CD4-positive, alpha-beta T cell treated with Interferon alpha-2 for 1 hour (primary cell): ENCODE data around the gene ANKLE1.
A peak's percentile ranks its signal among the peaks of the same experiment; 100 is the strongest.

Experiments used
- DNase-seq, 2 donors: peaks; one replicate each; pipeline ENCODE4 v3.0.0-alpha.2; 2020 to 2022

ANKLE1 gene, protein sequence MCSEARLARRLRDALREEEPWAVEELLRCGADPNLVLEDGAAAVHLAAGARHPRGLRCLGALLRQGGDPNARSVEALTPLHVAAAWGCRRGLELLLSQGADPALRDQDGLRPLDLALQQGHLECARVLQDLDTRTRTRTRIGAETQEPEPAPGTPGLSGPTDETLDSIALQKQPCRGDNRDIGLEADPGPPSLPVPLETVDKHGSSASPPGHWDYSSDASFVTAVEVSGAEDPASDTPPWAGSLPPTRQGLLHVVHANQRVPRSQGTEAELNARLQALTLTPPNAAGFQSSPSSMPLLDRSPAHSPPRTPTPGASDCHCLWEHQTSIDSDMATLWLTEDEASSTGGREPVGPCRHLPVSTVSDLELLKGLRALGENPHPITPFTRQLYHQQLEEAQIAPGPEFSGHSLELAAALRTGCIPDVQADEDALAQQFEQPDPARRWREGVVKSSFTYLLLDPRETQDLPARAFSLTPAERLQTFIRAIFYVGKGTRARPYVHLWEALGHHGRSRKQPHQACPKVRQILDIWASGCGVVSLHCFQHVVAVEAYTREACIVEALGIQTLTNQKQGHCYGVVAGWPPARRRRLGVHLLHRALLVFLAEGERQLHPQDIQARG

DNA sequence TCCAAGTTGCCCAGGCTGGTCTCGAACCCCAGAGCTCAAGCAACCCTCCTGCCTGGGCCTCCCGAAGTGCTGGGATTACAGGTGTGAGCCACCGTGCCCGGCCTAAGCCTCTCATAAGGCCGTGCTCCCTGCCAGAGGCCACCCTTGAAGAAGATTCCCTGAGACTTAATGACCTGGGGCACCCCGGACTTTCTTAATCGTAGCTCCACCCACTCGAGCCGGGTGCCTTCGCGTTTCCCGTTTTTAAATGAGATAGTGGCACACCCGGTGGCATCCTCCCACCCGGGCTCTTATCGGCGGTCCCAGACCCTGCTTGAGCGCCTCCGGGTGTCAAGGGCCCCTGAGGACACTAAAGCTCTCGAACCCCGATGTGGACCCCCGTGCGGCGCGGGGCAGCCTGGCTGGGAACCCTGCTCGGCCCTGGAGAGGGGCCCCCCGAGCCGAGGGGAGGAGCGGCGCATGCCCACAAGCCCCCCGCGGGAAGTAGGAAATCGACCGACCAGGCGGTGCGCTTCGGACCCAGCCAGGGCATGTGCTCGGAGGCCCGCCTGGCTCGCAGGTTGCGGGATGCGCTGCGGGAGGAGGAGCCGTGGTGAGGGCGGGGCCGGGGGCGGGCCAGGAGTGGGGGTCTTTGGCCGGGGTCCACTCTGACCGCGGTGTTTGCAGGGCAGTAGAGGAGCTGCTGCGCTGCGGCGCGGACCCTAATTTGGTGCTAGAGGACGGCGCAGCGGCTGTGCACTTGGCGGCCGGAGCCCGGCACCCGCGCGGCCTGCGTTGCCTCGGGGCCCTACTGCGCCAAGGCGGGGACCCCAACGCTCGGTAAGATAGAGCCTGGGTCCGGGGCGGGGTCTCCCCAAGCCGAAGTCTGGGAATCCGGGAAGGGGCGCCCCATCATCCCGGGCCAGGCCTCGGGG, at the start of gene ANKLE1:
Gene ANKLE1, plus strand, starts transcription at position 511 of the 914 bp plus-strand sequence. Its CDS starts 20 bp downstream, at position 531.
- DNase-seq: peak; percentile 28 to 52

DNA sequence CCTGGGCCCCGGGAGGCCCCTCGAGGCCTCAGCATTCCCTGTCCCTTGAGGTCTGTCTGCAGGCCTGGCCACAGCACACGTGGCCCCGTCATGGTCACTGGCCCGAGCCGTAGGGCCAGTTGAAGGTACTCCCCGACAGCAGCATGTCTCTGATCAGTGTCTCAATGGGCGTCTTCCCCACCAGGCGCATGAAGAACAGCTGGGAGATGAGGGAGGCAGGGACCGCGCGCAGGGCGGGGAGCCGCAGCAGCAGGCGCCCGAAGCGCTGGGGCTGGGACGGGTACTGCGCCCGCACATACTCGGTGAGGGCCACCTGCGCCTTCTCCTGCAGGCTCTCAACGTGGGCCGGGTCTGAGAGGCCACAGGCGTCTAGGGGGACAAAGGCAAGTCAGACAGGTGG, 49.4 kb upstream of the ANKLE1 start:
- DNase-seq: no peak

DNA sequence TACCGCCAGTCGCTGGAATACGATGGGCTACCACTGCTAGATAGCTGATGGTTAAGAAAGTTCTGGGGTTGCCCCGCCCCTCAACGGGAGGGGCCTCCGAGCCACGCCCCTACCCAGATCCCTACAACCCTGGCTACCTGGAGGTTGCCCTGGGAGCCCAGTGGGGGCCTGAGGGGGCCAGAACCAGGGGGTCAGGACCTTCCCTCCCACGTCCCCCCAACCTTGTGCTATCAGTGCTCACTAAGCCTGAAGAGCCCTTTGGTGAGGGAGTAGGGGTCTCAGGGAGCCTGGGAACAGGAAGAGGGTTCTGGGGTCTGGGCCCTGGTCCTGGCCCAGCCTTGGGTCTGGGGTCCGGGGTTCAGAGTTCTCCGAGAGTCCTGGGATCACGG, 46.8 kb upstream of the ANKLE1 start:
- peak; percentile 52 to 70 for DNase-seq

DNA sequence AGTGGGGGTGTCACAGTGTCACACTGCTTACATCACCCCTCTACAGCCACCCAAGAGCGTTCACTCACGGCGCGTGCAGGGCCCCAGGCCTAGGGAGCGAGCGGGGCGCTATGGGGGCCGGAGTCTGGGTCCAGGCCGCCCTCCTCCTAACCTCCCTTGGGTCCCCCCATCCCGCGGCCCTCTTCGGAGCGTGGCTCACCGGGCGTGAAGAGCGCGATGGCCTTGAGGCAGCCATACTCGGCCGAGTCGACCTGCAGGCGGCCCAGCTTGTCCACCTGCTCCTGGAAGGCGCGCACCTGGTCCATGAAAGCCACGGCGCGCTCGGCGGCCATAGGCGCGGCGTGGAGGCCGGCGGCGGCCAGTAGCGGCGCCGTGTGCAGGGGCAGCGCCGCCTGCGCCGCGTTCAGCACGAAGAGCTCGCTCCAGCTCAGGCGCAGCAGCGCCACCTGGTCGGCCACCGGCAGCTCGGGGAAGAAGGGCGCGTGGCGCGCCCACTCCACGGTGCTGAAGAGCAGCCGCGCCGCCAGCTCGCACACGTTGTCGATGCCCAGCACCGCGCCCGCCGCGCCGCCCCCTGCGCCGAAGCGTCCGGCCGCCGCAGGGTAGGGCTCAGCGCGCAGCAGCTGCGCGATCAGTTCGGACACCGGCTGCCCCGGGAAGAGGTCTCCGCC, 46.3 kb upstream of the ANKLE1 start:
- DNase-seq: peak; percentile 76 to 81

DNA sequence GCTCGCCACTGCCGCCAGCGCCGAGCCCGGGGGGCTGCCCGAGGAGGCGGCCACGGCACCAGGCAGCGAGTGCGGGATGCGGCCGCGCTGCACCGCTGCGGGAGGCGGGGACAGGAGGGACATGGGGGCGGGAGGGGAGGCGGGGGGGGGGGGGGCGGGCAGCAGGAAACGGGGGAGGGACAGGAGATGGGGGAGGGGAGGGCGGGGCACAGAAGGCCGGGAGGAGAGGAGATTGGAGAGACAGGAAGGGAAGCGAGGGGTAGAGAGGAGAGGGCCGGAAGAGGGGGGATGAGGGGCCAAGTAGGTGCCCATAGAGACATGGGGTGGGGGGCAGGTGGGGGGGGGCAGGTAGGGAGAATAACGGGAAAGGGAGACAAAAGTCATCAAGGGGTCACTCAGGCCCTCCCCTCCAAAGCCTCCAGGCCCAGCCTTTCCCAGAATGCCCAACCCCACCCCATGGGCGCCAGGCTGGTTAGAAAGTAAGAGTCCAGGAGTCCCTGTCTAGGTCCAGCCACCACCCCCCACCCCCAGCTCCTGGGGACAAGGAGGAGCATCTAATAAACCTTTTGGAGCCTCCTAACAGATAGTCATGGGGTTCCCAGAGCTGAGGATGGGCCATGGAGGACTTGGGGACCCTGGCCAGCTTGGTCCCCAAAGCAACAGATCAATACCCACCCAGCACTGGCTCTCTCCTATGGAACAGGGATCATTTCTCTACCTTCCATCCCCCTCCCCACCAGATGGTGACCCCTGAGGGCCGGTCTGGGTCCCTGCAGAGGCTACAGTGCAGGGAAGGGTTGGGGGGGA, 45.5 kb upstream of the ANKLE1 start:
- DNase-seq: no peak

DNA sequence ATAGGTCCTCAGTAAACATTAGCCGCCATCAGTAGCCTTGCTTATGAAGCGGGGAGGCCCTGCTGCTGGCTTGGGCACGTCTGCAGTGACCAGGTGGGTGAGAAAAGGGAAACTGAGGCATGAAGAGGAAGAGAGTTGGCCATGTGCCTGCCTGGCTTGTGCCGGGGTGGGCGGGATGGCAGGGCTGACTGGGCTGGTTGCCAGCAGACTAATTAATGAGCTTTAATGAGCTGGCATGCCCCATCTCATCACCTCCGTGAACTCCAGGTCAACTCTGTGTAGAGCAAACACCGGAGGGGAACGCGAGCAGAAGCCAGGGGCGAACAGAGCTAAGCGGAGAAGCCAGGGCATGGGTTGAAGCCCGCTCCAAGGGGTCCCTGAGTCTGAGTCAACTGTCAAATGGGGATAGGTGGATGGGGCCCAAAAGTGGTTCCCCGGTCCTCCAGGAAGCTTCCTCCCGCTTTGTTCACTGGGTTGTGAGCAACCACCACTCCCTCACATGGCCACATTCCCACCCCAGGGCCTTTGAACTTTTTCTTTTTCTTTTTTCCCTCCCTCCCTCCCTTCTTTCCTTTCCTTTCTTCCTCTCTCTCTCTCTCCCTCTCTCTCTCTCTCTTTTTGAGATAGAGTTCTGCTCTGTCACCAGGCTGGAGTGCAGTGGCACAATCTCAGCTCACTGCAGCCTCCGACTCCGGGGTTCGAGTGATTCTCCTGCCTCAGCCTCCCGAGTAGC, 44.7 kb upstream of the ANKLE1 start:
- no peak for DNase-seq

DNA sequence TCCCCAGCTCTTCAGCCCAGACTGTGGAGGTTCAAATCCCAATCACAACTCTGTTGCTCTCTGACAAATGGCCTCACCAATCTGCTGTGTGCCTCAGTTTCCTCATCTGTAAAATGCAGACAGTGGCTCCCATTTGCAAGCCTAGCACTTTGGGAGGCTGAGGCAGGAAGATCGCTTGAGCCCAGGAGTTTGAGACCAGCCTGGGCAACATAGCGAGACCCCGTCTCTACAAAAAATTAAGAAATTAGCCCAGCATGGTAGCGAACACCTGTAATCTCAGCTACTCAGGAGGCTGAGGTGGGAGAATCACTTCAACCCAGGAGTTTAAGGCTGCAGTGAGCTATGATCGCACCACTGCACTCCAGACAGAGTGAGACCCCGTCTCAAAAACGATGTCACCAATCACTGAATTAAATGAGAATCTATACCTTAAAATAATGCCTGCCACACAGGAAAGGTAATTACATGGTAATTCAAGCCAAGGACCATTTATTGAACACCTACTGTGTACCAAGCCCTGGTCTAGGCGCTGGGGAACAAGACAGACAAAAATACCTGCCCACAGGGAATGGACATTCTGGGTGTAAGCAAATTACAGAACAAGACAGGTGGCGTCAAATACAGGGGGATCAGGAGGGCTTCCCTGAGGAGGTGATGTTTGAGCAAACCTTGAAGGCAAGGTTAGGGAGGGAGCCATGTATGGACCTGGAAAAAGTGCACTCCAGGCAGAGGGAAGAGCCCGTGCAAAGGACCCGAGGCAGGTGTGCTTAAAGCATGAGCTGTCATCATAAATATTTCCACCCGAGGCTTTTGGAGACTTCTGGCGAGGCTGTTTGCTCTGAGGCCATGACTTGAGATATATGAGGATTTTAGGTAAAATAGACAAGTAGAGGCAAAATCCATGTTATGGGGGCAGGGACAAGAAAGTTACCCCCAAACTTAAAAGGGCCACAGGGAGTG, 43.7 kb upstream of the ANKLE1 start:
- no peak for DNase-seq

DNA sequence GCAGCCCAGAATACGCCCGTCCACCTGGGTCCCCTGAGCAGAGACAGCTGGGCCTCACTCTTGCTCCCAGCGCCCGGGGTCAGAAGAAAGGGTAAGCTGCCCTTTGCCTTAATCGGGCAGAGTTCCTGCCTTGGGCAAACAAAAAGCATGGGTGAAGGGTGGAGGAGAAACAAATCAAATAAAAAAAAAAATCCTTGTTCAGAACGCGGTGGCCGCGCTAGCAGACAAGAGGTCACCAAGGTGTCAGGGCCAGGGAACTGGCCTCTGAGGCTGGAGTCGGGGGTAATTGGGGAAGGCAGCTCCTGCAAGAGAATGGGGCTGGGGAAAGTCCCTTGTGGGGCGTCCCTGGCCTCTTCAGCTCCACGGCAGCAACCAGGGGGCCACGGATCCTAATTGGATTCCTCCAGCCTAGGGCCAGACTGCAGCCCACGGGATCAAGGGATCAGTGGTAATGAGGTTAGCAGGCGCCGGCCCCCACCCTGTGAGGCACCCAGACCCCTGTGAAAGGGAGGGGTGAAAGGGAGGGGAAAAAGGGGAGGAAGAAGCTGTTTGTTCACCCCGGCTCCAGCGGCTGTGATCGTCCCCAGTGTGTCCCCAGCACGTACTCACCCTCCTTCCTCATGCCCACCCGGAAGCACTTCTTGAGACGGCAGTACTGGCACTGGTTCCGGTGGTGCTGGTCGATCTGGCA, 41.5 kb upstream of the ANKLE1 start:
- no peak for DNase-seq

DNA sequence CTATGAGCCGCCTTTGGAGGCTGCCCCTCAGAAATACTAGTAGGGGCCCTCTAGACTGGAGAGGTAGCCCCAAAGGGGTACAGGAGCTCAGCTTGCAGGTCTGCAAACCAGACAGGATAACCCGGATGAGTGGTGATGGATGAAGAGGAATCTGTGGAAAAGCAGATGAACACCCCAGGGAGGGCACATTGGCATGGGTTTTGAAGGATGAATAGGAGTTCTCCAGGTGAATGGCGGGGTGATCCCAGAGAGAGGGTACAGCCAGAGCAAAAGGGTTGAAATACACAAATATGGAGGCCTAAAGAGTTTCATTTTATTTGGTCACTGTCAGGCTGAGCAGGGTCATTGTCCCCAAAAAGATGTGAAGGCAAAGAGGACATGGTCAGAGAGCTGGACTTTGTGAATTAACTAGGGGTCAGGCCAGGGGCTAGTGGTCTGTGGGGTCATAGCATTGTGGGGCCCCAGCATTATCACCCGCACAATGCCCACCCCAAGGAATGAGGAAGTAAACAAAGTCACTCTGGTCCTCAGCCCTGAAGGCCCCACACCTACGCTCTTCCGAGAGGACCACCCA, 40.8 kb upstream of the ANKLE1 start:
- DNase-seq: no peak

DNA sequence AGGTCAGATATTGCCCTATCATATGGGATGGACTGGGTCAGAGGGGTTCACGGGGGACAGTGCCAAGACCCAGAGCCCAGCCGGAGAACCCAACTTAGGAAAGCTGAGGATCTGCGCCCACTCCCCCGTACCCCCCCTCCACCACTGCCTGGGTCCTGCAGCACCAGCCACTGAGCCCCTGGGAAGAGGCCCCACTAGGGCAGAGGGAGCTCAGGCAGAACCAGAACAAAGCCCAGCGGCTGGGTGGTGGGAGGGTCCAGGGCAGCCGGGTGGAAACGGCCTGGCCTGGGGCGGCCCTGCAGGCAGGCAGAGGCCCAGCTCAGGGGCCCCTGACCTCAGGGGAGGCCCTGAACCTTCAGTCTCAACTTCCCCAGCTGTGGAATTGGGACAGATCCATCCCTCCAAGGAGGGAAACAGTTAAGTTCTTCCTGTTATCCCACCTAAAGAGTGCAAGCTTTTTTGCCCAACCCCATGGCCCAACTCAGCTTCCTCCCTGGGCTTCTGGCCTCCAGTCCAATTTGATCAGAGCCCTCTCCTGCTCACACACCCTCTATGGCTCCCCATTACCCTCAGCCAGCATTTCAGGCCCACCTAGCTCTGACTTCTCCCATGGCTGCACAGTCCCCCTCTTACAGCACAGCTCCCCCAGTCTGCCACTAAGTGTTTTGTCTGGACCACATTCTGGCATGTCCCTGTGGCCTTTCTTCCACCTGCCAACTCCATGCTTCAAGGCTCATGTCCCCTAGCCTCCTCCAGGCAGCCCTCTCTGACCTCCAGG, 39.1 kb upstream of the ANKLE1 start:
- DNase-seq: no peak

DNA sequence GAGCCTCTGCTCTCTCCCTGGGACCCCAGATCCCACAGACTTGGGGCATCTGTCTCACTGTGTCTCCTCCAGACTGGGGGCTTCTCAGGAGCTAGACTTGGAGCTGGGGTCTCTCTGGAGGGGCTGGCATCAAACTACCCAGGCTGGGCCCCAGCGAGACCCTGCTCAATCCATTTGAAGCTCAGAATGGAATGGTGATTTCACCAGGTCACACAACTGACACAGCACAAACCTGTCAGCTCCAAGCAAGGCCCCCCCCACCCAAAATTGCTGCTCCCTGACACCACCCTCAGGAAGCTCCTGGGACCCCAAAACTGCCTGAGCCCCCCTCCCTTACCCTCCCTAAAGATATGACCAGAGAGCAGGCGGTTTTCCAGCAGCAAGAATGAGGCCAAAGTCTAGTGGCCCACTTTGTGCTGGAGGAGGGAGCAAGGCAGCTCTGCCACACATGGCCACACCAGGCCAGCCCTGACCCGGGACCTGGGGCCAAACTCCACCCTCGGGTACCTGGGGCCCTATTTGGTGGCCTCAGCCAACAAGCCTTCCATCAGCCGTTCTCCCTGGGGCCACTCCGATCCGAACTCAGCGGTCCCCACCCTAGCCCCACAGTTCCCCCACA, 38.4 kb upstream of the ANKLE1 start:
- no peak for DNase-seq

DNA sequence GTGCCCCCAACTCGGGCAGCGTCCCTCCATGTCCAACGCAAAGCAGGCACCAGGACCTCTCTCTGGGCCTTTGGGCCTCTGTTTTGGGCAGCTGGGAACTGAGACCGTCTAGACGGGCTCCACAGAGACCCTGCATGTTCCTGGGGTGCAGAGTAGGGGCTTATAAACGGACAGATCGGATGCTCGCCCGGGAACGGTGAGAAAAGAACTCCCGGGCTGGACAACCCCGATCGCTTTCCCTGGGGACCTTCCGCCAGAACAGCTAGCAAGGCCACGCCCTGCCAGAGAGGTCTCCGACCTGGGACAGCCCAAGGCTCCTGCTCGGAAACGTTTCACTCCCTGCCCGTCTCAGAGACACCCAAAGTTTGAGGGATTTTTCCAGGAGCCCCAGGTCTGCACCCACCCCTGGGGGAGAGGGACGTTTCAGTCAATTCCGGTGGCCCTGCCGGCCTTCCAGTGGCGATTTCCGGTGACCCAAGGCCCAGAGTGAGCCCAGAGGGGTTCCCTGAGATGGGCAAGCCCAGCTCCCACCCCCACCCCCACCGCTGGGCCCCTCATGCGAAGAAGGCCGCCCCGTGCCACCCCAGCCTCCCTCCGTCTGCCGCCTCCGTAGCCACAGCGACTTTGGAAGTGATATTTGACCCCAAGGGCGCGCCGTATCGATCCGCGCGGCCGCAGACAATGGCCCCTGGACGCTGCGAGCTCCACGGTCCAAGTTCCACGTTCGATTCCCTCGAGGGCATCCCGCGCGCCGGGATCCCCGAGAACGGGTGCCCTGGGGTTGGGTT, 37.7 kb upstream of the ANKLE1 start:
- DNase-seq: no peak

DNA sequence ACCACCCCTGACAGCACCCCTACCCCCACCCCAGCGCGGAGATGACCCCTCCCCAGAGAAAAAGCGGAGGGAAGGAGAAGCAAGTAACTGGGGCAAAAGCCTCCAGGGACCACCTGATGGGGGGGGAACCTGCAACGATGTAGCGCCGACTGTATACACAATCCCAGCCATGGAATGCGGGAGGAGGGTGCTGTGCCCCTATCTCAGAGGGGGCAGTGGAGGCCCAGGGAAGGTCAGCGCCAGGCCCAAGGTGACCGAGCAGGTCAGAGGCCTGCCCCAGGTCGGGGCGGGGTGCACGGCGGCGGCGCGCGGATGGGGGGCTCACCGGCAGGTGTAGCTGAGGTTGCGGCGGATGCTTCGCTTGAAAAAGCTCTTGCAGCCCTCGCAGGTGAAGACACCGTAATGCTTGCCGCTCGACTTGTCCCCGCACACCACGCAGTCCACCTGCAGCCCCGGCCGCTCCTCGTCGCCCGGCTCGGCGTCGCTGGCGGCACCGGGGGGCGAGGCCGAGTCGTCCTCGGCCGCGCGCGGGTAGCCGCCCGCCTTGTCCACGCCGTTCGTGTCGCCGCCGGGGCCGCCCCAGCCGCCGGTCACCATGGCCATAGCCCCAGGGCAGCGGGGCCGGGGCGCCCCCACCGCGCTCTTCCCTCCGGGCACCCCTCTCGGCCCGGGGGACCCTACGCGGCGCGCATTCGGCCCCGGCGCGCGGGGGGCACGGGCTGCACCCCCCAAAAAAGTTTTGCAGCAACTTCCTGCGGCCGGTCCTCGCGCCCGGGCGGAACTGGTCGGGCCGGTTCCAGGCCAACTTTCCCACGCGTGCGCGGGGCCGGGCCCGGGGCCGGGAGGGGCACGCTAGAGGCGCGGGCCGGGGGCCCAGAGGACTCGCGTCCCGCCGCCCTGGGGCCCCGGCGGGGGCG, 36.8 kb upstream of the ANKLE1 start:
- no peak for DNase-seq

DNA sequence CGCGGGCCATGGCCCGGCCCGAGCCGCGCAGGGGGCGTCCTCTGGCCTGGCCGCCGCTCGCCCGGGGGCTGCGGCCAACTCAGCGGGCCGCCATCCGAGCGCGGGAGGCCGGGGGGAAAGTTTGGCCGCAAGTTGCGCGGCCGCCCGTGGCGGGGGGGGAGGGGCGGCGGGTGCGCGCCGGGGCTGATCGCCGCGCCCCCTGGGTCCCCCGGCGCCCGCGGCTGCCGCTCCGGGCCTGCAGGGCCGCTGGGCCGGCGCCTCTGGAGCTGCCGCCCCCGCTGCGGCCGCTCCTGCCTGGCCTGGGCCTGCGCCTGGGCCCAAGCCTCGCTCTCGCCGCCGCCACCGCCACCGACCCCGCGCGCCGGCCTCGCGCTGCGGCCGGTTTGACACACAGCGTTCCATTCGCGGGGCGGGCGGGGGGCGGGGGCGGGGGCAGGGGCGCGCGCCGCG, 36.1 kb upstream of the ANKLE1 start, which contains the start of gene NR2F6:
Gene NR2F6, minus strand, starts transcription at position 385 of the 450 bp plus-strand sequence. CDS start 699 bp downstream, outside the sequence.
- no peak for DNase-seq

DNA sequence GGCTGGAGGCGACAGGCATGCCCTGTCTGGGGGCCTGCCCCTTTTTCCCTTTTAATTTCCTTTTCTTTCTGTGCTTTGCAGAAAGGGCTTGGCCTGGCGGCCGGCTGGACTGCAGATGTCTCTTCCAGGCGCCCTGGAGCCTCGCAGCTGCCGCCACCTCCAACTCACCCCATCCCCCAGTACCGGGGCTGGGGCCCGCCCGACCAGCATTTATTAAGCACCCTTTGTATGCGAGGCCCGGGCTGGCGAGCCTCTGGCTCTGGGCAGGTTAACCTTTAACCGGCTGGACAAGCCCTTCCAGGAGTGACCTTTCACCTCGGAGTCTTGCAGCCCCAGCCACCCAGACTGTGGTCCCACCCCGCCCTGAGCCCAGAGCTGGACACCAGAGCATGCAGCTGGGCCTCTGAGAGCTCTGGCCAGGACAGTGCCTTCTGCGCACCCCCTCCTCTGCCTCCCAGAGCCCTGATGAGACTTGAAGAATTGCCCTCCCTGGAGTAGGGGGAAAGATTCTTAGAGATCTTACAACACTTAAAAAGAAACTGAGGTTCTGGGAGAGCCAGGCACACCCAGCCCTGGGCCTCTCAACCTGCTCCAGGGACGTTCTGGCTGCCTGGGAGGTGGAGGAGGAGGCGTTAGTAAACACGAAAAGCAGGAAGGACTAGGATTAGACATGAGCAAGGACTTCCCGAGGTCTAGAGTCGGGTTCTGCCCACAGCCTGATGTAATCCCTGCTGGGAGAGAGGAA, 34.8 kb upstream of the ANKLE1 start:
- no peak for DNase-seq
